Skeletal muscle satellite cell (primary cell): ENCODE measurements around the gene ZNF385B.
"Not testable (repeated sequence)": the region's sequence is repeated elsewhere in the genome, so short reads cannot be mapped to it uniquely, and the experiment has no call there.

Experiments used
- H3K27me3 ChIP-seq: 2 replicates; pipeline ENCODE4 v1.7.0; 2013; ENCODE audit warnings: low read length; ENCODE audit not compliant: control insufficient read depth, insufficient read depth
- H3K36me3 ChIP-seq: 2 replicates; pipeline ENCODE4 v1.7.0; 2013; ENCODE audit warnings: mild to moderate bottlenecking, control low read depth, low read length; ENCODE audit not compliant: insufficient read depth
- H3K4me1 ChIP-seq: 2 replicates; pipeline ENCODE4 v1.7.0; 2013; ENCODE audit warnings: low read length; ENCODE audit not compliant: control insufficient read depth, insufficient read depth
- H3K4me2 ChIP-seq: 2 replicates; pipeline ENCODE4 v1.7.0; 2013; ENCODE audit warnings: mild to moderate bottlenecking, low read length
- H3K4me3 ChIP-seq: 2 replicates; pipeline ENCODE4 v1.7.0; 2013; ENCODE audit warnings: low read length
- H3K9ac ChIP-seq: 2 replicates; pipeline ENCODE4 v1.7.0; 2013; ENCODE audit warnings: mild to moderate bottlenecking, low read depth, low read length, moderate library complexity
- H3K9me3 ChIP-seq: replicated peaks from 2 replicates; pipeline ENCODE4 v1.7.0; 2013; ENCODE audit warnings: mild to moderate bottlenecking, control low read depth, low read length

Gene ZNF385B

GRCh38 chr2:179458113-179458512 lies 403.3 kb downstream of the ZNF385B start:
- H3K27me3 ChIP-seq, H3K4me2 ChIP-seq, H3K9ac ChIP-seq, H3K36me3 ChIP-seq, H3K4me3 ChIP-seq: not testable (repeated sequence)
- Histone ChIP-seq H3K4me1 (peaks cover 39% of the 10 kb centered on the region), H3K9me3 (peaks cover 15% of the 10 kb centered on the region)

GRCh38 chr2:179455824-179456223 lies 405.6 kb downstream of the ZNF385B start:
- Histone ChIP-seq H3K9me3 (peaks cover 5% of the 10 kb centered on the region), H3K4me3 (no peak overlapping the region), H3K4me1 (peaks cover 34% of the 10 kb centered on the region), H3K9ac (no peak overlapping the region), H3K36me3 (no peaks in the 10 kb centered on the region), H3K4me2 (no peak overlapping the region), H3K27me3 (no peaks in the 10 kb centered on the region)

GRCh38 chr2:179455172-179455524 lies 406.3 kb downstream of the ZNF385B start:
- no peaks in the 10 kb centered on the region for H3K27me3 ChIP-seq
- peak overlapping the region; percentile 29 for H3K9ac ChIP-seq
- peaks cover 3% of the 10 kb centered on the region for H3K9me3 ChIP-seq
- H3K36me3 ChIP-seq = no peaks in the 10 kb centered on the region
- H3K4me3 ChIP-seq = no peak overlapping the region
- H3K4me2 ChIP-seq = peak overlapping the region; percentile 61
- peaks cover 29% of the 10 kb centered on the region for H3K4me1 ChIP-seq

GRCh38 chr2:179454443-179455171 lies 406.8 kb downstream of the ZNF385B start:
- H3K4me1 ChIP-seq = peaks cover 25% of the 10 kb centered on the region

GRCh38 chr2:179449010-179449409 lies 412.4 kb downstream of the ZNF385B start:
- H3K27me3 ChIP-seq = no peaks in the 10 kb centered on the region
- no peaks in the 10 kb centered on the region for H3K9me3 ChIP-seq
- no peak overlapping the region for H3K4me3 ChIP-seq
- peaks cover 5% of the 10 kb centered on the region for H3K4me1 ChIP-seq
- no peaks in the 10 kb centered on the region for H3K36me3 ChIP-seq
- H3K4me2 ChIP-seq = no peak overlapping the region
- H3K9ac ChIP-seq = no peak overlapping the region

More at GRCh38 chr2:179454443-179455171, 406.8 kb downstream of the ZNF385B start:
- Histone ChIP-seq H3K4me2 (peak overlapping the region; percentile 61), H3K4me3 (no peak overlapping the region), H3K36me3 (no peaks in the 10 kb centered on the region), H3K27me3 (no peaks in the 10 kb centered on the region), H3K9ac (peak overlapping the region; percentile 29), H3K9me3 (peaks cover 3% of the 10 kb centered on the region)

- no peak overlapping the region for H3K4me2 ChIP-seq
- H3K36me3 ChIP-seq = no peaks in the 10 kb centered on the region
- H3K4me3 ChIP-seq = no peak overlapping the region
- no peaks in the 10 kb centered on the region for H3K27me3 ChIP-seq
- no peaks in the 10 kb centered on the region for H3K4me1 ChIP-seq
- no peaks in the 10 kb centered on the region for H3K9me3 ChIP-seq
- no peak overlapping the region for H3K9ac ChIP-seq
These were observed 413.5 kb downstream of the ZNF385B start for GRCh38 chr2:179447839-179448447.

- Histone ChIP-seq H3K36me3 (no peaks in the 10 kb centered on the region), H3K4me2 (no peak overlapping the region), H3K9me3 (no peaks in the 10 kb centered on the region), H3K9ac (no peak overlapping the region), H3K27me3 (no peaks in the 10 kb centered on the region), H3K4me1 (no peaks in the 10 kb centered on the region), H3K4me3 (no peak overlapping the region)
These were observed 414.0 kb downstream of the ZNF385B start for GRCh38 chr2:179447421-179447820.

- Histone ChIP-seq H3K36me3 (no peaks in the 10 kb centered on the region), H3K4me3 (no peak overlapping the region)
These were observed 414.8 kb downstream of the ZNF385B start for GRCh38 chr2:179446476-179447141.

GRCh38 chr2:179444056-179444455 lies 417.4 kb downstream of the ZNF385B start:
- Histone ChIP-seq H3K36me3 (no peaks in the 10 kb centered on the region), H3K27me3 (no peaks in the 10 kb centered on the region), H3K4me3 (no peak overlapping the region), H3K9ac (no peak overlapping the region), H3K9me3 (no peaks in the 10 kb centered on the region), H3K4me1 (no peaks in the 10 kb centered on the region), H3K4me2 (no peak overlapping the region)

More at GRCh38 chr2:179446476-179447141, 414.8 kb downstream of the ZNF385B start:
- Histone ChIP-seq H3K9ac (no peak overlapping the region), H3K27me3 (no peaks in the 10 kb centered on the region), H3K4me1 (no peaks in the 10 kb centered on the region), H3K4me2 (no peak overlapping the region), H3K9me3 (no peaks in the 10 kb centered on the region)

- H3K36me3 ChIP-seq = no peaks in the 10 kb centered on the region
- no peak overlapping the region for H3K4me2 ChIP-seq
- no peaks in the 10 kb centered on the region for H3K27me3 ChIP-seq
- no peaks in the 10 kb centered on the region for H3K9me3 ChIP-seq
- H3K4me1 ChIP-seq = no peaks in the 10 kb centered on the region
- H3K4me3 ChIP-seq = no peak overlapping the region
- no peak overlapping the region for H3K9ac ChIP-seq
These were observed 418.2 kb downstream of the ZNF385B start for GRCh38 chr2:179443180-179443579.

- no peaks in the 10 kb centered on the region for H3K36me3 ChIP-seq
- H3K4me2 ChIP-seq = no peak overlapping the region
- no peaks in the 10 kb centered on the region for H3K9me3 ChIP-seq
- no peaks in the 10 kb centered on the region for H3K4me1 ChIP-seq
- no peaks in the 10 kb centered on the region for H3K27me3 ChIP-seq
- H3K9ac ChIP-seq = no peak overlapping the region
- no peak overlapping the region for H3K4me3 ChIP-seq
These were observed 419.2 kb downstream of the ZNF385B start for GRCh38 chr2:179442206-179442605.
